ENCODE measurements around the gene BCL11A. TPM values are rescaled to one million over a fixed set of nuclear protein-coding genes. Genes with fewer than 3 reads are reported as not detected.
A peak's percentile ranks its signal among the peaks of the same experiment; 100 is the strongest.

Gene BCL11A
- total RNA-seq, 1 experiment from 2014 or later = 91.4 TPM

GRCh38 chr2:60551240-60552077 lies 2.0 kb downstream of the BCL11A start:
- no peaks in the 10 kb centered on the region for H3K27me3 ChIP-seq (ENCODE audit: insufficient read depth, low read length)
- H3K27ac ChIP-seq (ENCODE audit: insufficient read length, low read depth, low read length) = no peak overlapping the region

More at GRCh38 chr2:60551240-60552077, 2.0 kb downstream of the BCL11A start:
- H3K4me3 Mint-ChIP-seq = peak overlapping the region; percentile 95 to 96
- H3K27ac Mint-ChIP-seq = peak overlapping the region; percentile 87 to 96 (median 93); a peak in 6 of 7 replicates
- no peak overlapping the region for H4K91ac ChIP-seq (ENCODE audit: insufficient read length, low read depth, low read length)
- H2BK12ac ChIP-seq (ENCODE audit: insufficient read length, low read depth, low read length) = no peak overlapping the region
- WGBS (ENCODE audit: extremely low coverage, insufficient read length, low lambda C conversion rate) = no CpG with 5 or more reads among the region's 63 CpGs
- H2AK5ac ChIP-seq (ENCODE audit: insufficient read length, low read length) = no peak overlapping the region
- no peak overlapping the region for H2AFZ ChIP-seq (ENCODE audit: low read length)
- no peaks in the 10 kb centered on the region for H3K4me1 ChIP-seq (ENCODE audit: insufficient read depth, low read length)
- H4K20me1 ChIP-seq (ENCODE audit: control insufficient read depth, insufficient read depth, insufficient read length) = no peaks in the 10 kb centered on the region
- no peak for TF ChIP-seq CTCF (conservative IDR thresholded peaks at IDR 0.05)
- peaks cover 15% of the 10 kb centered on the region; the same call in 1 of the 2 replicates for H3K79me2 ChIP-seq (ENCODE audit: insufficient read depth, low read length)
- peak overlapping the region; percentile 69 for H3K9ac ChIP-seq (ENCODE audit: extremely low read depth, insufficient read length, low read length)
- H2BK20ac ChIP-seq (ENCODE audit: low read depth, low read length, poor library complexity, severe bottlenecking) = no peak overlapping the region
- H4K5ac ChIP-seq (ENCODE audit: insufficient read length, low read depth, low read length) = no peak overlapping the region
- H2BK5ac ChIP-seq (ENCODE audit: insufficient read length, low read length) = no peak overlapping the region
- H3K14ac ChIP-seq (ENCODE audit: insufficient read depth, low read length) = peak overlapping the region; percentile 52
- H3K4me1 Mint-ChIP-seq = peaks cover 32 to 34% of the 10 kb centered on the region in 2 experiments
- no peak overlapping the region for H2BK15ac ChIP-seq (ENCODE audit: low read depth, low read length)
- H3K4ac ChIP-seq (ENCODE audit: low read depth, low read length) = no peak overlapping the region
- H3K4me2 ChIP-seq (ENCODE audit: insufficient read depth, insufficient read length, low read length) = peak overlapping the region; percentile 94
- no peaks in the 10 kb centered on the region for H3K9me3 ChIP-seq (ENCODE audit: control insufficient read depth, low read depth, low read length)
- no peaks in the 10 kb centered on the region for H3K27me3 Mint-ChIP-seq (ENCODE audit: low read depth)
- peak overlapping the region; percentile 64 for H3K18ac ChIP-seq (ENCODE audit: insufficient read length, low read depth, low read length)
- no peak overlapping the region for H4K8ac ChIP-seq (replicated peaks; ENCODE audit: insufficient read length, low read depth, low read length)
- H3K9me3 Mint-ChIP-seq = no peaks in the 10 kb centered on the region
- DNase-seq = peak; percentile 63
- no peak overlapping the region for H3K23ac ChIP-seq (ENCODE audit: insufficient read length, low read depth, low read length)
- no peaks in the 10 kb centered on the region for H3K79me1 ChIP-seq (ENCODE audit: insufficient read depth, low read depth, low read length, poor library complexity, severe bottlenecking)
- H3K36me3 Mint-ChIP-seq (ENCODE audit: insufficient read depth in 1 of 3, low read depth in 3 of 3) = peaks cover 2 to 32% (median 9%) of the 10 kb centered on the region in 3 experiments; a peak in 6 of 7 replicates
- no peak overlapping the region for H3T11ph ChIP-seq (ENCODE audit: low read length)
- H3K56ac ChIP-seq (ENCODE audit: insufficient read length, low read depth, low read length) = no peak overlapping the region
- H2BK120ac ChIP-seq (ENCODE audit: low read depth, low read length, poor library complexity, severe bottlenecking) = no peak overlapping the region
- peaks cover 49% of the 10 kb centered on the region for H3K23me2 ChIP-seq (ENCODE audit: insufficient read length, low read depth, low read length, poor library complexity, severe bottlenecking)
